Epithelial cell of esophagus (primary cell): Measurements from ENCODE around the gene LRRC45.

Experiments used
- DNase-seq: peaks from one replicate; pipeline ENCODE4 v3.0.0; 2010; ENCODE audit warnings: low read depth
- H3K4me3 ChIP-seq: 2 replicates; pipeline ENCODE4 v1.5.1; 2011; ENCODE audit warnings: mild to moderate bottlenecking, low read length, control low read depth
- CTCF ChIP-seq: IDR thresholded peaks from 2 replicates; pipeline ENCODE4 v1.5.1; 2011; ENCODE audit warnings: low read depth, mild to moderate bottlenecking, low read length, control low read depth, inconsistent platforms; ENCODE audit not compliant: insufficient read depth; ENCODE audit errors: missing control alignments

Gene LRRC45

GRCh38 chr17:81999976-82000802, 22.9 kb upstream of the LRRC45 start:
- TF ChIP-seq CTCF, result no peak
- DNase-seq, result no peak
- H3K4me3 ChIP-seq, result no peak overlapping the region

GRCh38 chr17:82000803-82001570, 22.1 kb upstream of the LRRC45 start:
- no peak overlapping the region for H3K4me3 ChIP-seq
- TF ChIP-seq CTCF, result no peak
- DNase-seq, result no peak

- TF ChIP-seq CTCF, result no peak
- H3K4me3 ChIP-seq, result no peak overlapping the region
- no peak for DNase-seq
Measured at GRCh38 chr17:82001571-82002056, 21.5 kb upstream of the LRRC45 start.

- peak; percentile 96 for DNase-seq
- TF ChIP-seq CTCF, result no peak
- no peak overlapping the region for H3K4me3 ChIP-seq
Measured at GRCh38 chr17:82003411-82004381, 19.4 kb upstream of the LRRC45 start.

- no peak for TF ChIP-seq CTCF
- H3K4me3 ChIP-seq, result no peak overlapping the region
Measured at GRCh38 chr17:82004517-82005455, 18.3 kb upstream of the LRRC45 start.

More at GRCh38 chr17:82004517-82005455, 18.3 kb upstream of the LRRC45 start:
- DNase-seq, result no peak
